ENCODE results near the gene MT3. TPM values are rescaled to one million over a fixed set of nuclear protein-coding genes. Genes with fewer than 3 reads are reported as not detected.

Gene MT3
- total and polyA plus RNA-seq, 2 of the 13 experiments (the other 11 are each of a cell fraction or from before 2014, with no cell fraction given) = not detected

- TF ChIP-seq LBX2 (CRISPR knock-in tag; IDR thresholded peaks at IDR 0.05; ENCODE audit: borderline replicate concordance) = no peak
Measured at GRCh38 chr16:56632848-56633365, 43.6 kb downstream of the MT3 start (continued).

- intact Hi-C loops (cut with micrococcal nuclease; ENCODE audit: unreplicated experiment) = no loop called here
- Histone ChIP-seq H3K27ac (ENCODE audit: extremely low read length, insufficient read depth, low read length) (no peak overlapping the region), H3K4me2 (ENCODE audit: low read depth, low read length) (no peak overlapping the region), H3K79me2 (ENCODE audit: insufficient read depth, low read length) (no peaks in the 10 kb centered on the region), H3K4me3 (replicated peaks in 1 of 3; ENCODE audit: insufficient read depth in 1 of 3, low read depth in 2 of 3, low read length in 3 of 3) (no peak overlapping the region), H3K4me1 (ENCODE audit: insufficient read depth, low read length) (peaks cover 27% of the 10 kb centered on the region), H2AFZ (ENCODE audit: low read length) (no peak overlapping the region), H3K36me3 (replicated peaks in 1 of 2; ENCODE audit: control insufficient read depth in 1 of 2, insufficient read depth in 2 of 2, low read length in 2 of 2) (no peaks in the 10 kb centered on the region), H3K9ac (ENCODE audit: insufficient read depth, low read depth, low read length) (no peak overlapping the region), H3K27me3 (ENCODE audit: control insufficient read depth in 1 of 2, insufficient read depth in 2 of 2, low read length in 2 of 2) (peaks cover 10 to 93% of the 10 kb centered on the region in 2 experiments; a peak in 4 of 5 replicates), H3K9me3 (ENCODE audit: low read length) (no peaks in the 10 kb centered on the region), H4K20me1 (ENCODE audit: insufficient read depth, low read length) (no peaks in the 10 kb centered on the region)
- TF ChIP-seq THAP8 (CRISPR knock-in tag; IDR thresholded peaks at IDR 0.05; ENCODE audit: borderline replicate concordance) (no peak), TBX3 (IDR thresholded peaks at IDR 0.05; ENCODE audit: borderline replicate concordance) (no peak), YEATS4 (CRISPR knock-in tag; IDR thresholded peaks at IDR 0.05; ENCODE audit: borderline replicate concordance) (no peak), ZNF362 (CRISPR knock-in tag; IDR thresholded peaks at IDR 0.05; ENCODE audit: borderline replicate concordance) (no peak), TCF7 (IDR thresholded peaks at IDR 0.05; ENCODE audit: low read depth) (no peak), ZSCAN9 (CRISPR knock-in tag; IDR thresholded peaks at IDR 0.05; ENCODE audit: borderline replicate concordance) (no peak), EZH2 (conservative IDR thresholded peaks at IDR 0.05; ENCODE audit: low read depth, low read length) (no peak), ZC3H4 (CRISPR knock-in tag; IDR thresholded peaks at IDR 0.05; ENCODE audit: borderline replicate concordance) (no peak), ZHX2 (IDR thresholded peaks at IDR 0.05; ENCODE audit: low read depth) (no peak), ZHX2 (CRISPR knock-in tag; IDR thresholded peaks at IDR 0.05; ENCODE audit: borderline replicate concordance) (no peak), DDIT3 (CRISPR knock-in tag; IDR thresholded peaks at IDR 0.05) (no peak)
- FAIRE-seq (no peak), ATAC-seq (no peak), DNase-seq (ENCODE audit: low spot score) (no peak)
- 36% methylated on average over 7 of the region's 7 CpGs for WGBS (ENCODE audit: low lambda C conversion rate)
- BruUV-seq (replicated peaks) = no TSS peak
- POLR2A ChIA-PET = interaction anchor here (1.2 kb wide), 1 partner anchor 25 kb away, joined by 3 read pairs; the partner anchor contains the start of gene MT2A
- in situ Hi-C loops (cut with HindIII; ENCODE audit: extremely low pct_ligation_motif_present, low pct_unique_long_range_greater_than_20kb) = no loop called here
- CTCF ChIA-PET (ENCODE audit: low intra/inter-chr PET ratio, low total read pairs) = no interaction called here
Measured at GRCh38 chr16:56633535-56633934, 44.2 kb downstream of the MT3 start.

Data from HepG2 (cell line).